ENCODE results near the gene LTBP2.
A peak's percentile ranks its signal among the peaks of the same experiment; 100 is the strongest.

LTBP2 gene

DNA sequence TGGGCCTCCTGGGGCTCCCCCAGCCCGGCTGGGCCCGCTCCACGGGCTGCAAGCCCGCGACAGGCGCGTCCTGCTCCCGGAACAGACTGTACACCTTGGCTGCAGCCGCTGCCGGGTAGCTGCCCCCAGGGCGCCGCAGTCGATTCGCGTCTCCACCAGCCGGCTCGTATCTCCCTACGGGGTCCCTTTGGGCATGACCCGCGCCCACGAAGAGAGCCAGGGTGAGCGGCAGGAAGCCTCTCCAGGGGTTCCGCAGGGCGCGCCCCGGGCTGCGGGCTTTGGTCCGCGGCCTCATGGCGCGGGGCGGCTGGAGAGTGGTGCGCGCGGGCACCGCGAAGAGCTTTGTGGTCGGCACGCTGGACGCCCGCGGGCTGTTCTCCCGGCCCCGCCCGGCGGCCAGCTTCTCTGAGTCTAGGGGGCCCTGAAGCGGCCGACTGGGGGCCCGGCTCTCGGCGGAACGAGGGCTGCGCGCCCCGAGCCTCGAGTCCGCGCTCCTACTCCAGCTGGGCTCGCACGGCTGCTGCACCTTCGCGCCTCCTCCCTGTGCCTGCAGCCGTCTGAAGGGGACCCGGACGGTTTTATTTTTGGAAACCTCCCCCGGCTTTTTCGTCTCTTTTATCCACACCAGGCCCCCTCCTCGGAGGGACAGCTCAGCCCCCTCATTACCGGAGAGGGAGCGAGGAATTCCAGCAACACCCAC, at the start of gene LTBP2:
TSS of gene LTBP2 (minus strand) at position 588 of the 700 bp plus-strand sequence. CDS start at position 295, 293 bp downstream.
- DNase-seq: peak; percentile 24

- DNase-seq: no peak
These were observed 48.8 kb upstream of the LTBP2 start for GRCh38 chr14:74660863-74661262.

DNA sequence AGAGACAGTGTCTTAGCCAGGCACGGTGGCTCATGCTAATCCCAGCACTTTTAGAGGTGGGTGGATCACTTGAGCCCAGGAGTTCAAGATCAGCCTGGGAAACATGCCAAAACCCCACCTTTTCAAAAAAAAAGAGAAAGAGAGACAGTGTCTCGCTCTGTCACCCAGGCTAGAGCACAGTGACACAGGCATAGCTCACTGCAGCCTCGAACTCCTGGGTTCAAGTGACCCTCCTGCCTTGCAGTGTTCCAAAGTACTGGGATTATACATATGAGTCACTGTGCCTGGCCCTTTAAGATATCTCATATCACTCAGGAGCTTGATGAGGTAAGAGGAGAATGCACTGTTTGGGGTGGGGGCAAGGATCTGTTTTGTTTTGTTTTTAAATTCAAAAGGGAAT, 48.1 kb upstream of the LTBP2 start:
- DNase-seq: peak; percentile 65

DNA sequence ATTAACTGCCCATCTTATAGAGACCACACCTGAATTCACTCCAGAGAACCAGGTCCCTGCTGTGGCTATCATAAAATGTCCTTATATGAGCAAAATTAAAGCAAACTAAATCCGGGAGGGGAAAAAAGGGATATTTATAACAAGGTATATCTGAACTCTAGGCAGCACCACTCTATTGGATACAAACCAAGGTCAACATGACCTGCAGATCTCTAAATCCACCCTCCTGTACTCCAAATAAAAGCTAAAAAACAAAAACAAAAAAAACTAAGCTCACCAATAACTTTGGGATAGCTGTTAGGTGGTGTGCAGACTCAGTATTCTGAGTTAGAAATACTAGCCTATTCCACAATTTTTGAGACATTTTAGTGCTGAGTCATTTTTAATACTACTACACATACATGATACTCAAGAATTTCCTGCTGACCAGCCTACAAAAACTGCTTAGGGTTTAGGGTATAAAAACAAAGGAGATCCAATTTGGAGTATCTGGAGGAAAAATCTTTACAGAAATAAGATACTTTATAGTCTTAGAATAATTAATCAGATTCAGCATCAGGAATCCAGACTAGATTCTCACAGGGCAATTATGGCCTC, 46.6 kb upstream of the LTBP2 start:
- DNase-seq: no peak

GRCh38 chr14:74656964-74657363, 44.9 kb upstream of the LTBP2 start:
- DNase-seq: no peak

- DNase-seq: no peak
These were observed 43.8 kb upstream of the LTBP2 start for GRCh38 chr14:74655599-74656395.

DNA sequence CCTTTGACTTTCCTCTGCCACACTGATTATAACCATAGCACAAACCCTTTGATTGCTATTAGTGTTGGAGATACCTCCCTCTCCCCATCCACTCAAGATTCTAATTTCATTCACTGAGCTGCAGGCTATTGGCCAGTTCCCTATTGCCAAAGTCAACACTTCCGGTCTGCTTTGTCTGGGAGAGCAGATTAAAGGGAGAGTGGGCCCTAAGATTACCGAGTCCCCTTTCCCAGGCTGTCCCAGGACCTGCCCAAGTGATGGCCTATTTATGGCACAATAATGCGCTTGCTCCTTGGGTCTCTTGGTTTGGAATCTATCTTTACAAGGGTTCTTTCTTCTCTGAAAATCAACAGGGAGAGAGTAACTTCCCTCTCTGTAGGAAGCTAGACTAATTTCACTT, 42.9 kb upstream of the LTBP2 start:
- DNase-seq: no peak

GRCh38 chr14:74653386-74654138, 41.5 kb upstream of the LTBP2 start:
- DNase-seq: no peak

- DNase-seq: no peak
These were observed 40.5 kb upstream of the LTBP2 start for GRCh38 chr14:74652541-74652940.

DNA sequence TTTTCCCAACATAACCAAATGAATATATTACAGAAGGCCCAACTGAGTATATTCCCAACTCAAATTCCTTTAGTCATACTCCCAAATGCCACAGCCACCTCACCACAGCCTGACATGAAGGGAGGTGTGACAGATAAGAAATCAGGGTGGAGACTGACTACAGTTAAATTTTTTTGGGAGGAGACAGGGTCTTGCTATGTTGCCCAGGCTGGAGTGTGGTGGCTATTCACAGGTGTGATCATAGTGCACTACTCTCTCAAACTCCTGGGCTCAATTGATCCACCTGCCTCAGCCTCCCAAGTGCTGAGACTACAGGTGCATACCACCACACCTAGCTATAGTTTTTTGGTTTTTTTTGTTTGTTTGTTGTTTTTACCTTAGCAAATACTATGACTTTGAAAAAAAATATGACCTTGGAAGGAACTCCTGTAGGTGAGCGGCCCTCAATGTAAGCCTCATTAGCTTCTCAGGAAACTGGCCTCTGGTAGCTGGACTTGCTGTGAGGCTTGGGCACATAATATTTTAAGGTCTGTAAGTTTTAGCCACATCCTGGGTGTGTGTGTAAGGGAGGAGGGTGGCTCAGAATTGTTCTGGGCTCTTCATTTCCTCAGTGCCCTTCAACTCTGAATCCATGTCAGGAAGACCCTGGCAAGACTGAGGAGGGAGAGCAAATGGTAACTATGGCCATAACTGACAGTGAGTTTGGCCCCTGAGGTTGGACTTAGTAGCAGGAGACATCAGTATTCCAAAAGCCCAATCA, 39.1 kb upstream of the LTBP2 start:
- DNase-seq: no peak

DNA sequence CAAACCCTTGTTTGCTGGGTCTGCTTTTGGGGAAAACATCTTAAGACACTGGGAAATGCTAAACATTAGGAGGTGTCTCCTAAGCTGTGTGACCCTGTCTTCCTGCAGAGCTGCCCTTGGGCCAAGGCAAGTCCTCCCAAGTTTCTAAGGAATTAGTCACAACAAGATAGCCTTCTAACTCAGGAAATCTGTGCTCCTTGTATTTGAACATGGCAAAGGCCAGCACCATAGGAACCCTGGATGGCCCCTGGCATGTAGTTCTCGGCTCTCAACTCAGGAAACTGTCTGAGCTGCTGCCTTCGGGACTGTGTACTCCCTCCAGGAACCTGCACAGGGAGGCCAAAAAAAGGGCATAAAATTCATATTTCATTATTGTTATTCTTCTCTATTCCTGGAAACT, 37.6 kb upstream of the LTBP2 start:
- no peak for DNase-seq

DNA sequence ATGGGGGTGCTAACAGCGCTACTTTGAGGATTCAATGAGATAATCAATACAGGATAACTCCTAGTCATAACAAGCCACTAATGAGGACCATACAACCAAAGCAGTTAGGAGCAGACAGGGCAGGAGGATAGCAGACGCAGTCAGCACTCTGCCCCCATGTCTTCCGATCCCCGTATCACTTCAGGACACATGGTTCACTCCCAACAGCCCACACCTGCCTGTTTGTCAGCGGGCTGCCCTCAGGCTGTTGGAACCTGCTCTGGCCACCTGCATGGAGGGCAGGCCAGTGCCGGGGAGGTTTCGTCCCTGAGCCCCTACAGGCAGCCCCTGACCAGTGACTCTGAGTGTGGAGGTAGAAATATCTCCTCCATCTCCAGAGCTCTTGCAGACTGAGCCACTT, 37.1 kb upstream of the LTBP2 start:
- DNase-seq: no peak

DNA sequence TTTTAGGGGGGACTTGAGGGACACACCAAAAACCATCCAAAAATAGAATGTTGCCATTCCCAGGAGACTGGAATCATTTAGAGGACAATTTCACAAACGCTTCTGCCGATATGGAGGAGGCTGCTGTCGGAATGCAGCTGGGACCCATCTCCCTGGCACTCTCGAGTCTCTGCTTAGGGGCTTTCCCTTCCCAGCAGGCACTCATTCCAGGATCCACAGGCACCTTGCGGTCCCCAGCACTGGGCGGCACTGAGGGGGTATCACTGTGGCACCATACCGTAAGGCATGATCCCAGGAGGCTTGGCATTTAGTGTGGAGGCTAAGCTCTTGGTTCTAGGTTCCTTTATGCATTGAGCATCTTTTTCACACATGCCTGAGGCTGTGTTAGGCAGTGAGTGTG, 36.6 kb upstream of the LTBP2 start:
- no peak for DNase-seq

GRCh38 chr14:74647678-74648461, 35.8 kb upstream of the LTBP2 start:
- DNase-seq: no peak

GRCh38 chr14:74647061-74647677, 35.1 kb upstream of the LTBP2 start:
- DNase-seq: no peak

DNA sequence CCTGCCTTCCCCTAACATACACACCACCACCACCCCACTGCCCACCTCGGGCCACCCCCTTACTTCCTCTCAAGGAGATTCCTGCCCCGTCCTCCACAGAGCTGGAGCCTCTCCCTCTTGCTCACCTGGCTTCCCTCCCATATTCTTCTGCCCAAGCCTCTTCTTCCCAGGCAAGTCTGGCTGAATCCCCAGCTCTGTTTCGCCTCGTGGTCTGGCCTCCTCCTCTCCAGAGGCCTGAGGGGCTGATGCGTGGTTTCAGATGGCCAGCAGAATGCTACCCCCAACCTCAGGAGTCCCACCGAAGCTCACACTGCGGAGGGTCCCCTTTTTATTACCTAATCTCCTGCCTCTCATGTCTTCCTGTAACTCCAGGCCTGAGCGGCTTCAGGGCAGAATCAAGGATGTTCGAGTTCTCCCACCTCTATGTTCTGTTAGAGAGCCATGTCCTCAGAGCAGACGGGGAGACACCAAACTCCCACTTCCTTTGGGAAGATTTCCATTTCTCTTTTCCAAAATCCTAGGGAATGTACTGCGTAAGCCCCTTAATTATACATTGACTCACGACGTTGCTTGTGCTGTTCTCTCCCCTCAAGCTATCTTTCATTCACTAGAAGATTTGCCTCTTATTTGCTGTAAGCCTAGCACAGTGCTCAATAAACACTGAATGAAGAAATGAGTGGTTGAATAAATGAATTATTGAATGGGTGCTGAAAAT, 33.9 kb upstream of the LTBP2 start:
- DNase-seq: no peak

DNA sequence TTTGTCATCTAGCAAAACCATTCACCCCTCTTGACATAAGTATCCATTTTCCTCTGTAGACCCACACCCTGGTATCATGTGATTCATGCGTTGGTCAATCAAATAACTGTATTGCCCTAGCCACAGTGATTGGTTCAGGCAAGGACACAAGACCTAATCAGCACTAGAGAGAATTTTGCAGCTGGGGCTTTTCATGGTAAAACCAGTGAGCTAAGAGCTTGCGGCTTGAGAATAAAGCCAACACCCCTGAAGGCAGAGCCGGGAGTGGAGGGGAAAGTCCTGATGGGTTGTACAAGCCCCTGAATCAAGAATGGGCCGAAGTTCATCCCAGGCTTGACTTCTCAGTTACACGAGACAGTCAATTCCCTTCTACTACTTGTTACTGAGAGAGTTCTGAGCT, 33.2 kb upstream of the LTBP2 start:
- DNase-seq: no peak

- no peak for DNase-seq
These were observed 29.8 kb upstream of the LTBP2 start for GRCh38 chr14:74641601-74642391.

DNA sequence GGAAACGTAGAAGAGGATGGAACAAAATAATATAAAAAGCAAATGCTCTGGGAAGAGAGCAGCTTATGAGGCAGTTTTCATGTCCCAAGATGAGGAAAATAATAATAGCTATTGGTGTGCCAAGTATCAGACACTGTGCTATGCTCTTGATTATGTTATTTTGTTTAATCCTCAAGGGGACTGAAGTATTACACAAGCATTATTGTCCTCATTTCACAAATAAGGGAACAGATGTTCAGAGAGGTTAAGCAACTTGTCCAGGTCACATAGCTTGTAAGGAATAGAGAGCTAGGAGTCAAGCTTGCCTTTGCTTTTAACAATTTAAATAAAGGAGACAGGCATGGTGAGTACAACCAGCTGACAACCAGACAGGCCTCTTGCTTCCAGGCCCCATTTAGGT, 26.9 kb upstream of the LTBP2 start:
- DNase-seq: no peak

GRCh38 chr14:74638066-74638465, 26.0 kb upstream of the LTBP2 start:
- no peak for DNase-seq
